Measurements from ENCODE around the gene KCNMA1.
"Not testable (repeated sequence)": the region's sequence is repeated elsewhere in the genome, so short reads cannot be mapped to it uniquely, and the experiment has no call there.

The KCNMA1 gene

DNA sequence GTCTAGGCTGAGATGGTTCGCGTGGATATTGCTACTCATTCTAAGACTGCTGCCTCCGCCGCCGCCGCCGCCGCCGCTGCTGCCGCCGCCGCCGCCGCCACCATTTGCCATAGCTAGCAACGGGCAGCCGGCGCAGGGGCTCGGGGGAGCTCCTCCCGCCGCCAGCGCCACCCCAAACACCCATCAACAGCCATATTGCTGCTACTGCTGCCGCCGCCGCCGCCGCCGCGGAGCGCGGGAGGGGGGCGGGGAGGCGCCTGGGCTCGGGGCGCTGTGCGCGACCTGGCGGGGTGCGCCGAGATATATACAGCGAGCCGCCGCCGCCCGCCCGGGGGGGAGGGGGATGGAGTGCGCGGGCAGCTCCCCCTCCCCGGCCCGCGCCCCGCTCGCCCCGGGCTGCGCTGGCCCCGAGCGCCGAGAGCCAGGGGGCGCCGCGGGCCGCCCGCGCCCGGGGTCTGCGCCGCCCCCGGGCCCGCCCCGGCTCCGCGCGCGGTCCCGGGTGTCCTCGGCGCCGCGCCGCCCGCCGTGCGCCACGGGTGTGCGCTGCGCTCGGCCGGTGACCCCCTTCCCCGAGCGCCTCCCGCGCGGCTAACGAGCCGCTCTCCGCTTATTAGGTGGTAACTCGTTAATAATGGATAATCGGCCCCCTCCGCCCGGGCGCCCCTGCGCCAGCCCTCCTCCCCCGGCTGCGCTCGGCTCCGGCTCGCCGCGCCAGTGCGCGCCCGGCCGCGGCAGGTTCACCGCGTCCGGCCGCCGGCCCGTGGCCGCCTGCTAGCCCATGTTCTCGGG is at the start of gene KCNMA1:
KCNMA1 (minus strand) TSS at position 277 of the 789 bp plus-strand sequence.
- no peak within 1 kb of the TSS for H3K27ac Mint-ChIP-seq

GRCh38 chr10:77686650-77687417 is 49.2 kb upstream of the KCNMA1 start:
- no peaks in the 10 kb centered on the region for H3K36me3 Mint-ChIP-seq (ENCODE audit: low read depth)
- H3K4me3 Mint-ChIP-seq: no peak overlapping the region
- H3K27ac Mint-ChIP-seq: no peak overlapping the region
- no peak for DNase-seq (ENCODE audit: low spot score)
- H3K27me3 Mint-ChIP-seq (ENCODE audit: low read depth): peaks cover 4% of the 10 kb centered on the region
- no peaks in the 10 kb centered on the region for H3K4me1 Mint-ChIP-seq (ENCODE audit: low read depth)
- no peaks in the 10 kb centered on the region for H3K9me3 Mint-ChIP-seq

More for the DNA sequence above, at the start of gene KCNMA1:
- H3K4me3 Mint-ChIP-seq: peak within 1 kb of the TSS; percentile 60
- no peak for DNase-seq (ENCODE audit: low spot score)
- H3K36me3 Mint-ChIP-seq (ENCODE audit: low read depth): no peaks in the 10 kb centered on the region
- peaks cover 2% of the 10 kb centered on the region for H3K4me1 Mint-ChIP-seq (ENCODE audit: low read depth)
- H3K9me3 Mint-ChIP-seq: no peaks in the 10 kb centered on the region
- H3K27me3 Mint-ChIP-seq (ENCODE audit: low read depth): peaks cover 71% of the 10 kb centered on the region

DNA sequence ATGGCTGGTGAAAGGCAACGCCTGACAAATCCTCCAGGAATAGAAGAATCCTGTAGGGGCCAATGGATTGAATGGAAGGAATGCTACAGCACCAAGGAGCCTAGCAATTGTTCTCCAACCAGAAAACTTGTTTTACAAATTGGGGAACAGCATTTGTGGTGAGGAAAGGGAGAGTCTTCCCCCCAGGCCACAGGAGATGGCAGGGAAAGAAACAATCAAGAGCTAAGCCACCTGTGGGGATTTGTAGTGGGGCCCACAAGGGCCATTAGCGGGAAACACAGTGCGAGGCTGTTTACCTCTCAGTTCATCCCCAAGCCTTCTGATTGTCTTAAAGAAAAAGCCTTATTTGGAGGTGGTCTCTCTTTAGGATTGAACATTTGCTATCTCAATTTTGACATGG is 48.5 kb upstream of the KCNMA1 start:
- Mint-ChIP-seq H3K27me3 (ENCODE audit: low read depth) (peaks cover 4% of the 10 kb centered on the region), H3K4me1 (ENCODE audit: low read depth) (no peaks in the 10 kb centered on the region), H3K27ac (no peak overlapping the region), H3K9me3 (no peaks in the 10 kb centered on the region), H3K36me3 (ENCODE audit: low read depth) (no peaks in the 10 kb centered on the region), H3K4me3 (no peak overlapping the region)
- DNase-seq (ENCODE audit: low spot score): no peak

- Mint-ChIP-seq H3K27me3 (ENCODE audit: low read depth) (peaks cover 4% of the 10 kb centered on the region), H3K27ac (no peak overlapping the region), H3K4me1 (ENCODE audit: low read depth) (no peaks in the 10 kb centered on the region)
These were observed 47.8 kb upstream of the KCNMA1 start for GRCh38 chr10:77685432-77685831.

GRCh38 chr10:77683088-77683432 is 45.5 kb upstream of the KCNMA1 start:
- H3K27me3 Mint-ChIP-seq (ENCODE audit: low read depth); H3K4me1 Mint-ChIP-seq (ENCODE audit: low read depth); H3K27ac Mint-ChIP-seq; H3K4me3 Mint-ChIP-seq; H3K9me3 Mint-ChIP-seq; H3K36me3 Mint-ChIP-seq (ENCODE audit: low read depth); DNase-seq (ENCODE audit: low spot score): not testable (repeated sequence)

More at GRCh38 chr10:77685432-77685831, 47.8 kb upstream of the KCNMA1 start:
- Mint-ChIP-seq H3K36me3 (ENCODE audit: low read depth) (no peaks in the 10 kb centered on the region), H3K4me3 (no peak overlapping the region), H3K9me3 (no peaks in the 10 kb centered on the region)
- no peak for DNase-seq (ENCODE audit: low spot score)

DNA sequence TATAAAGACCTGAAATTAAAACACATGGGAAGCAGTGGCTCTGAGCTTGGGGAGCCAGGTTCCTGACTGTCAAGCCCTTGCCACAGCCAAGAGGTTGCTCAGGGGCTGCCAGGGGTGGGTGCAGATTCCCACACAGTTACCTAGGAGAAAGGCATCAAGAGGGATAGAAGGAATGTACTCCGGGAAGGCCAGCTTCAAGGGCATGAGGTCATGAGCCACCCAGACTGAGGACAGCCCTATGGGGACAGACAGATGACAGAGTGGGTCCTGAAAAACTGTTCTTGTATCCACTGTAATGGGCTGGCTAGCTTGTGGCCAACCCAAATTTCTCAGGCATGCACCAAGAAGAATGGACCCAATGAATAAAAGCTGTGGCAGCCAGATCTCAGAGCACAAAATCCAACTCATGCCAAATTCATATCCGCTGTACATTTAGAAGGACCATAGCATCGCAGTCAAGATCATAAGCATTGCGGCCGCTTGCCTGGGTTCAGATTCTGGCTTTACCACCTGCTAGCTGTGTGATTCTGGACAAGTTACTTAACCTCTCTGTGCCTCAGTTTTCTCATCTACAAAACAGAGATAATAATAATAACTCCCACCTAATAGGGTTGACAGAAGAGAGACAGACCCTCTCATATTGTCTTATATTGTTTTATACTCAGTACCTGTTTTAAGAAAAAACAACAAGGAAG is 44.9 kb upstream of the KCNMA1 start:
- Mint-ChIP-seq H3K9me3 (no peaks in the 10 kb centered on the region), H3K27me3 (ENCODE audit: low read depth) (peaks cover 2% of the 10 kb centered on the region), H3K36me3 (ENCODE audit: low read depth) (no peaks in the 10 kb centered on the region), H3K4me3 (no peak overlapping the region), H3K27ac (no peak overlapping the region), H3K4me1 (ENCODE audit: low read depth) (no peaks in the 10 kb centered on the region)
- DNase-seq (ENCODE audit: low spot score): no peak

DNA sequence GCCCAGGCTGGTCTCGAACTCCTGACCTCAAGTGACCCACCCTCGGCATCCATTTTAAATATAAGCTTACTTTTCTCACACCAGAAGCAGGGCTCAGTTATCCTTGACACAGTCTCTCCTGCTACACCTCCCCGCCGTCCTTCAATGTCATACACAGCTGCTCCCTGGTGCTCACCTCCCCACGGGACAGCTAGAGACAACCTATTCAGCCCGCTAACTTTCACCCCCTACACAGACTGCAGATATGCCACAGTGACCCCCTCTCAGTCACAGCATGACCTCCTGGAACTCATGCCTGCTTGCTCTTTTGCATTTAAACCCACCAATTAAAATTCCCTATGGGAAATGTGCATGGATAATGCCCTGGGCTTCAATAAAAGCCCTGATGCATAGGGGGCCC is 44.2 kb upstream of the KCNMA1 start:
- Mint-ChIP-seq H3K9me3 (no peaks in the 10 kb centered on the region), H3K27me3 (ENCODE audit: low read depth) (peaks cover 2% of the 10 kb centered on the region), H3K27ac (no peak overlapping the region), H3K4me1 (ENCODE audit: low read depth) (no peaks in the 10 kb centered on the region), H3K4me3 (no peak overlapping the region), H3K36me3 (ENCODE audit: low read depth) (no peaks in the 10 kb centered on the region)
- DNase-seq (ENCODE audit: low spot score): no peak

DNA sequence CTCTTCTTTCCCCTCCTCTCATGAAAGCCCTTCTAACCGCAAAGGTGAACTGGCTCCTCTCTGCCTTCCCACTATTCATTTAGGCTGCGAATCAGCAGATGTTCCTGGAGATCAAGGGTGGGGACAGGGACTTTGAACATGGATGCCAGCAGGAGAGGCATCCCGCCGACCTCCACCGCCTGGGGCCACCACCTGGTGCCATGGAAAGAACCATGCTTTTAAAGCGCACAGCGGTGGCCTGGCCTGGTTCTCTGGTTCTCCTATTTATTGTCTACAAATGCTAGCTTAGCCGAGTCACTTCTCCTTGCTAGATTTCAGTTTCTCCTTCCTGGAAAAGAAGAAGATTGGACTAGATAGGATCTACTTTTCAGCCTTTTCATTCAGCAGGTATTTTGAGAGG is 43.2 kb upstream of the KCNMA1 start:
- Mint-ChIP-seq H3K9me3 (no peaks in the 10 kb centered on the region), H3K4me1 (ENCODE audit: low read depth) (no peaks in the 10 kb centered on the region), H3K4me3 (no peak overlapping the region), H3K27ac (no peak overlapping the region), H3K36me3 (ENCODE audit: low read depth) (no peaks in the 10 kb centered on the region), H3K27me3 (ENCODE audit: low read depth) (peaks cover 2% of the 10 kb centered on the region)
- no peak for DNase-seq (ENCODE audit: low spot score)

- Mint-ChIP-seq H3K36me3 (ENCODE audit: low read depth) (no peaks in the 10 kb centered on the region), H3K27me3 (ENCODE audit: low read depth) (peaks cover 5% of the 10 kb centered on the region), H3K9me3 (no peaks in the 10 kb centered on the region), H3K4me3 (no peak overlapping the region), H3K27ac (no peak overlapping the region), H3K4me1 (ENCODE audit: low read depth) (no peaks in the 10 kb centered on the region)
- no peak for DNase-seq (ENCODE audit: low spot score)
These were observed 42.5 kb upstream of the KCNMA1 start for GRCh38 chr10:77680065-77680464.

DNA sequence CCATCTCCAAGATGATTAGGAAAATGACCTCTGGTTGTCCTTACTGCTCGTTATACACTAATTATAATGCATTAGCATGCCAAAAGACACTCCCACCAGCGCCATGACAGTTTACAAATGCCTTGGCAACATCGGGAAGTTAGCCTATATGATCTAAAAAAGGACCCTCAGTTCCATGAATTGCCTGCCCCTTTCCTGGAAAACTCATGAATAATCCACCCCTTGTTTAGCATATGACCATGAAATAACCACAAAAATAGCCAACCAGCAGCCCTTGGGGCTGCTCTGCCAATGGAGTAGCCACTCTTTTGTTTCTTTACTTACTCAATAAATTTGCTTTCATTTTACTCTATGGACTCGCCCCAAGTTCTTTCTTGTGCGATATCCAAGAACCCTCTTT is 41.6 kb upstream of the KCNMA1 start:
- no peak for DNase-seq (ENCODE audit: low spot score)
- no peaks in the 10 kb centered on the region for H3K36me3 Mint-ChIP-seq (ENCODE audit: low read depth)
- H3K4me3 Mint-ChIP-seq: no peak overlapping the region
- no peak overlapping the region for H3K27ac Mint-ChIP-seq
- peaks cover 3% of the 10 kb centered on the region for H3K27me3 Mint-ChIP-seq (ENCODE audit: low read depth)
- H3K9me3 Mint-ChIP-seq: no peaks in the 10 kb centered on the region
- H3K4me1 Mint-ChIP-seq (ENCODE audit: low read depth): no peaks in the 10 kb centered on the region

- no peaks in the 10 kb centered on the region for H3K36me3 Mint-ChIP-seq (ENCODE audit: low read depth)
- peaks cover 6% of the 10 kb centered on the region for H3K27me3 Mint-ChIP-seq (ENCODE audit: low read depth)
- H3K4me3 Mint-ChIP-seq: no peak overlapping the region
- H3K27ac Mint-ChIP-seq: no peak overlapping the region
- no peaks in the 10 kb centered on the region for H3K4me1 Mint-ChIP-seq (ENCODE audit: low read depth)
- no peaks in the 10 kb centered on the region for H3K9me3 Mint-ChIP-seq
- no peak for DNase-seq (ENCODE audit: low spot score)
These were observed 40.5 kb upstream of the KCNMA1 start for GRCh38 chr10:77678146-77678545.

DNA sequence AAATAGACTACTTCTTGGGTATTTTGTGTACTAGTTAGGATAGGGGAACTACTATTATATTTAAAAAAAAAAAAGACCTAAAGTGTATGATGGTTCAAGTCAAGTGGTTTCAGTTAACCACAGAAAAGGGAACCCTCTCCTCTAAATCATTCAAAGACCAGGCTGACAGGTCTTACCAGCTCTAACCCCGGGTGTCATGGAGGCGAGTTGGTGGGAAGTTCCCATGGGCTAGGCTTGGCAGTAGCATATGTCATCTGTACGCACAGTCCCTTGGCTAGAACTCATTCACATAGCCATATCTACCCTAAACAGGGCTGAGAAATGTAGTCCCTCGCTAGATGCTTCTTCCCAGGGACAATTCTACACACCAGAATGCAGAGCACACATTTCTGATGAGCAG is 37.7 kb upstream of the KCNMA1 start:
- no peak for DNase-seq (ENCODE audit: low spot score)
- Mint-ChIP-seq H3K9me3 (no peaks in the 10 kb centered on the region), H3K4me3 (no peak overlapping the region), H3K27ac (no peak overlapping the region), H3K27me3 (ENCODE audit: low read depth) (peaks cover 6% of the 10 kb centered on the region), H3K36me3 (ENCODE audit: low read depth) (no peaks in the 10 kb centered on the region), H3K4me1 (ENCODE audit: low read depth) (no peaks in the 10 kb centered on the region)

DNA sequence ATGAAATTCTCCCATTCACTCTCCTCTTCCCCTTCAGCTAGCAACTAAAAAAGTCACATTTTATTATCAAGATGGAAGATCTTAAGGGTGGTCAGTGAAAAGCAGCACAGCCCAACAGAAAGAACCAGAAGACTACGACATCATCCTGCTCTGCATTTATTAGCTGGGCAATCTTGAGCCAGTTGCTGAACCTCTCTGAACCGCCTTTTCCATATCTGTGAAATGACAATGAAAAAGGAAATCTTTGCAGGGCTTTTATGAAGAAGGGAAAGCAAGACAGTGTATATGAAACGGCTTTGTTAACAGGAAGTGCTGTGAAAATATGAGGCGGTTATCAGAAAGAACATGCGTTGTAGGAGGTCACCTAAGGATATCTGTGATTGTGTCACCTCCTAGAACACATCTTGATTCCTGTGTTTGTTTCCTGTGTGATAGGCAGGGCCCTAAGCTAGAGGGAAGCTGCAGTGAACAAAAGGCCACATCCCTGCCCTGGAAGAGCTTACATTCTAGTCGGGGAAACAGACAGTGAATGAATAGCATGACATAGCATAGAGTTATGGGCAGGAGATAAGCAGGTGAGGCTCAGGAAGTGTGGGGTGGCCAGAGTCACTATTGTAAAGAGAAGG is 36.0 kb upstream of the KCNMA1 start:
- peaks cover 9% of the 10 kb centered on the region for H3K27me3 Mint-ChIP-seq (ENCODE audit: low read depth)
- no peak for DNase-seq (ENCODE audit: low spot score)
- H3K9me3 Mint-ChIP-seq: no peaks in the 10 kb centered on the region
- H3K27ac Mint-ChIP-seq: no peak overlapping the region
- H3K4me1 Mint-ChIP-seq (ENCODE audit: low read depth): no peaks in the 10 kb centered on the region
- H3K4me3 Mint-ChIP-seq: no peak overlapping the region
- H3K36me3 Mint-ChIP-seq (ENCODE audit: low read depth): no peaks in the 10 kb centered on the region

DNA sequence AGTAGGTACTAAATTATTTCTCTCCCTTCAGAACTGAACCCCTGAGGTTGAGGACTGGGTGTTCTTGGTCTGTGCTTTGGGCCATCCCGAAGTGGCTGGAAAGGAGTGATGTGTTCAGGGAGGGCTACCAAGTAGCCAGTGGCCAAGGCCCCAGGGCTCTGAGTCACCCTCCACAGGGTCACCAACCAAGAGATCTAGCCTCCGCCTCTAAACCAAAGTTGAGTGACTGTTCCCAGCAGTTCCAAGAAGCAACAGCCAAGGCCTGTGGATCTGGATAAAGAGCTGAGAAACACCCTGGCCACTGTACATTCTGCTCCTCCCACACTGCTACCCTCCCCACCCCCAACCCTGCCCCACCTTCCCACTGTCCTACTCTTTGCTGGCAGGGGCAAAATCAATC is 35.5 kb upstream of the KCNMA1 start:
- DNase-seq (ENCODE audit: low spot score): no peak
- Mint-ChIP-seq H3K36me3 (ENCODE audit: low read depth) (no peaks in the 10 kb centered on the region), H3K27me3 (ENCODE audit: low read depth) (peaks cover 9% of the 10 kb centered on the region), H3K27ac (no peak overlapping the region), H3K9me3 (no peaks in the 10 kb centered on the region), H3K4me3 (no peak overlapping the region), H3K4me1 (ENCODE audit: low read depth) (no peaks in the 10 kb centered on the region)

Measured in T-helper 2 cell treated with Interferon-gamma antibody and Interleukin-4, amounts not matched to agents 5 μg/mL and 100 μg/mL, for 36 hours (primary cell).